ENCODE measurements around the gene DARS1.
"Not testable (repeated sequence)": the region's sequence is repeated elsewhere in the genome, so short reads cannot be mapped to it uniquely, and the experiment has no call there.

DARS1 gene

GRCh38 chr2:135942936-135943688 lies 42.3 kb downstream of the DARS1 start:
- DNase-seq (ENCODE audit: low read depth) = no peak

GRCh38 chr2:135936524-135936923 lies 48.9 kb downstream of the DARS1 start:
- DNase-seq (ENCODE audit: low read depth) = no peak

- DNase-seq (ENCODE audit: low read depth) = no peak
Measured at GRCh38 chr2:135935914-135936313, 49.5 kb downstream of the DARS1 start.

GRCh38 chr2:135931776-135932443 lies 53.5 kb downstream of the DARS1 start:
- no peak for DNase-seq (ENCODE audit: low read depth)

- no peak for DNase-seq (ENCODE audit: low read depth)
Measured at GRCh38 chr2:135926605-135927004, 58.8 kb downstream of the DARS1 start.

GRCh38 chr2:135925571-135925970 lies 59.9 kb downstream of the DARS1 start:
- DNase-seq (ENCODE audit: low read depth) = no peak

- DNase-seq (ENCODE audit: low read depth) = peak; percentile 57
Measured at GRCh38 chr2:135916207-135916606, 69.2 kb downstream of the DARS1 start.

- no peak for DNase-seq (ENCODE audit: low read depth)
Measured at GRCh38 chr2:135914485-135914884, 70.9 kb downstream of the DARS1 start.

- DNase-seq (ENCODE audit: low read depth) = peak; percentile 71
Measured at GRCh38 chr2:135913727-135914365, 71.6 kb downstream of the DARS1 start.

- DNase-seq (ENCODE audit: low read depth) = peak; percentile 65
Measured at GRCh38 chr2:135909976-135910375, 75.5 kb downstream of the DARS1 start.

- DNase-seq (ENCODE audit: low read depth) = no peak
Measured at GRCh38 chr2:135905679-135906078, 79.7 kb downstream of the DARS1 start.

GRCh38 chr2:135904341-135904989 lies 81.0 kb downstream of the DARS1 start:
- DNase-seq (ENCODE audit: low read depth) = peak; percentile 19

- no peak for DNase-seq (ENCODE audit: low read depth)
Measured at GRCh38 chr2:135903650-135904049, 81.8 kb downstream of the DARS1 start.

GRCh38 chr2:135899567-135899966 lies 85.9 kb downstream of the DARS1 start:
- DNase-seq (ENCODE audit: low read depth) = no peak

GRCh38 chr2:135898234-135898786 lies 87.1 kb downstream of the DARS1 start:
- DNase-seq (ENCODE audit: low read depth) = no peak

- no peak for DNase-seq (ENCODE audit: low read depth)
Measured at GRCh38 chr2:135894930-135895329, 90.5 kb downstream of the DARS1 start.

- DNase-seq (ENCODE audit: low read depth) = no peak
Measured at GRCh38 chr2:135893374-135893794, 92.0 kb downstream of the DARS1 start.

- DNase-seq (ENCODE audit: low read depth) = no peak
Measured at GRCh38 chr2:135890835-135891234, 94.6 kb downstream of the DARS1 start.

- no peak for DNase-seq (ENCODE audit: low read depth)
Measured at GRCh38 chr2:135890149-135890548, 95.3 kb downstream of the DARS1 start.

- not testable (repeated sequence) for DNase-seq (ENCODE audit: low read depth)
Measured at GRCh38 chr2:135888587-135888986, 96.8 kb downstream of the DARS1 start.

GRCh38 chr2:135885709-135886108 lies 99.7 kb downstream of the DARS1 start:
- DNase-seq (ENCODE audit: low read depth) = no peak

- DNase-seq (ENCODE audit: low read depth) = no peak
Measured at GRCh38 chr2:135882415-135882814, 103.0 kb downstream of the DARS1 start.

Data from ELR (cell line).